Measurements from ENCODE around the gene DNAJC28. TPM values are rescaled to one million over a fixed set of nuclear protein-coding genes. Genes with fewer than 3 reads are reported as not detected.
"Not testable (repeated sequence)": the region's sequence is repeated elsewhere in the genome, so short reads cannot be mapped to it uniquely, and the experiment has no call there.

DNAJC28 gene
- total and polyA plus RNA-seq, 2 experiments from 2014 or later = 2.3 to 6.6 TPM

DNA sequence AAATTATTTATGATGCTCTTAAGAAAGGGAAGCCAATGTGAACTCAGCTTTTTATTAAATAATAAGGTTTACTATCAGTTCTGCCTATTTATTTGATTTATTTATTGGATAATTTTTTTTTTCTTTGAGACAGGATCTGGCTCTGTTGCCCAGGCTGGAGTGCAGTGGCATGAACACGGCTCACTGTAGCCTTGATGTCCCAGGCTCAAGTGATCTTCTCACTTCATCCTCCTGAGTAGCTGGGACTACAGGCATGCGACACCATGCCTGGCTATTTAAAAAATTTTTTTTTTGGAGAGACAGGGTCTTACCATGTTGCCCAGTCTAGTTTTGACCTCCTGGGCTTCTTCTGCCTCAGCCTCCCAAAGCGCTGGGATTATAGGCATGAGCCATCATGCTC is 21.0 kb upstream of the DNAJC28 start:
- DNase-seq (ENCODE audit: low read depth in 1 of 2, low spot score in 1 of 2) = no peak
- H3K4me3 ChIP-seq = no peak overlapping the region
- H3K27me3 ChIP-seq = no peaks in the 10 kb centered on the region
- no peaks in the 10 kb centered on the region for H3K4me1 ChIP-seq (ENCODE audit: low read depth)
- peaks cover 50% of the 10 kb centered on the region for H3K36me3 ChIP-seq
- no peak overlapping the region for H3K27ac ChIP-seq
- H3K9me3 ChIP-seq (ENCODE audit: low read depth) = no peaks in the 10 kb centered on the region
- TF ChIP-seq, protein P1, sequence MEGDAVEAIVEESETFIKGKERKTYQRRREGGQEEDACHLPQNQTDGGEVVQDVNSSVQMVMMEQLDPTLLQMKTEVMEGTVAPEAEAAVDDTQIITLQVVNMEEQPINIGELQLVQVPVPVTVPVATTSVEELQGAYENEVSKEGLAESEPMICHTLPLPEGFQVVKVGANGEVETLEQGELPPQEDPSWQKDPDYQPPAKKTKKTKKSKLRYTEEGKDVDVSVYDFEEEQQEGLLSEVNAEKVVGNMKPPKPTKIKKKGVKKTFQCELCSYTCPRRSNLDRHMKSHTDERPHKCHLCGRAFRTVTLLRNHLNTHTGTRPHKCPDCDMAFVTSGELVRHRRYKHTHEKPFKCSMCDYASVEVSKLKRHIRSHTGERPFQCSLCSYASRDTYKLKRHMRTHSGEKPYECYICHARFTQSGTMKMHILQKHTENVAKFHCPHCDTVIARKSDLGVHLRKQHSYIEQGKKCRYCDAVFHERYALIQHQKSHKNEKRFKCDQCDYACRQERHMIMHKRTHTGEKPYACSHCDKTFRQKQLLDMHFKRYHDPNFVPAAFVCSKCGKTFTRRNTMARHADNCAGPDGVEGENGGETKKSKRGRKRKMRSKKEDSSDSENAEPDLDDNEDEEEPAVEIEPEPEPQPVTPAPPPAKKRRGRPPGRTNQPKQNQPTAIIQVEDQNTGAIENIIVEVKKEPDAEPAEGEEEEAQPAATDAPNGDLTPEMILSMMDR (IDR thresholded peaks at IDR 0.05; ENCODE audit: low read depth, low read length) = no peak

DNA sequence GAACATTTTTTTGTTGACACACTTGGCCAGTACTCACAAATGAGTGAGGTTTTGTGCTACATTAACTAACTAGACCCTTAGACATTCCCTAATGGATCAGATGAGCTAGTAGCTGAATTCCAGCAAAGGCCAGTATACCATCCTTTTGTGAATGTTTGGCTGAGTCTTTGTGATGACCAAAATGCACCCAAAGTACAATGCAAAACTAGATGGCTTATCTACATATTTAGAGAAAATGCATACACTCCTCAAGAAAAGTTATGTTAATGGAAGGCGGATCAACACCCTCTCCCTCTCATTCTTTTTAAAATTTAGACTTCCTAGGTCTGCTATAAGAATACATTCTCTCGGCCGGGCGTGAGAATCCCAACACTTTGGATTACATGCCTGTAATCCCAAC is 20.1 kb upstream of the DNAJC28 start:
- no peak for DNase-seq (ENCODE audit: low read depth in 1 of 2, low spot score in 1 of 2)
- Histone ChIP-seq H3K4me3 (no peak overlapping the region), H3K9me3 (ENCODE audit: low read depth) (no peaks in the 10 kb centered on the region), H3K27ac (no peak overlapping the region), H3K4me1 (ENCODE audit: low read depth) (no peaks in the 10 kb centered on the region), H3K27me3 (no peaks in the 10 kb centered on the region), H3K36me3 (peaks cover 42% of the 10 kb centered on the region)
- TF ChIP-seq, protein P1 (IDR thresholded peaks at IDR 0.05; ENCODE audit: low read depth, low read length) = no peak

DNA sequence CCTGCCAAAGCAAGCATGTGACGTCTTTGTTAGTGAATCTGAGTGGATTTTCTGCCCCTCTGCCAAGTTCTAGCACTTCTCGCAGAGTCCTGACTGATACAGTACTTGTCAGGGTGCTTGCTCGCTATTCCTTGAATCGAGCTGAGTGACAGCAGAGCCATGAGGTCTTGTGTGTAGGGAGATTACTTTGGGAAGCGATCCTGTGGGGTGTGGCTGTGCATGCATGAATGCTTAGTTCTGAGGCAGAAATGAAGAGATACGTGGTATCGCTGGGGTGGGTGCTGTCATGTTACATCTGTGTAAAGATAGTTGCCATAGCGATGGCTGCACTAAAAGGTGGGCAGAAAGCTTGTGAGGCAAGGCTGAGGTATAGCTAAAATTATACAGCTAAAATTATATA is 19.3 kb upstream of the DNAJC28 start:
- Histone ChIP-seq H3K4me1 (ENCODE audit: low read depth) (no peaks in the 10 kb centered on the region), H3K36me3 (peaks cover 37% of the 10 kb centered on the region), H3K4me3 (no peak overlapping the region), H3K9me3 (ENCODE audit: low read depth) (no peaks in the 10 kb centered on the region), H3K27ac (no peak overlapping the region), H3K27me3 (no peaks in the 10 kb centered on the region)
- no peak for DNase-seq (ENCODE audit: low read depth in 1 of 2, low spot score in 1 of 2)
- TF ChIP-seq, protein P1 (IDR thresholded peaks at IDR 0.05; ENCODE audit: low read depth, low read length) = no peak

DNA sequence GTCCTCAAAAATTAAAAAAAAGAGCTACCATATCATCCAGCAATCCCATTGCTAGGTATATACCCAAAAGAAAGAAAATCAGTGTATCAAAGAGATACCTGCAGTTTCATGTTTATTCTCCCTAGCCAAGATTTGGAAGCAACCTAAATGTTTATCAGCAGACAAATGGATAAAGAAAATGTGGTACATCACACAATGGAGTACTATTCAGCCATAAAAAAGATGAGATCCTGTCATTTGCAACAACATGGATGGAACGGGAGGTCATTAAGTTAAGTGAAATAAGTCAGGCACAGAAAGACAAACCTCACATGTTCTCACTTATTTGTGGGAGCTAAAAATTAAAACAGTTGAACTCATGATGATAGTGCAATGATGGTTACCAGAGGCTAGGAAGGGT is 15.5 kb upstream of the DNAJC28 start:
- not testable (repeated sequence) for H3K9me3 ChIP-seq (ENCODE audit: low read depth); H3K4me1 ChIP-seq (ENCODE audit: low read depth)
- H3K36me3 ChIP-seq = peaks cover 24% of the 10 kb centered on the region

DNA sequence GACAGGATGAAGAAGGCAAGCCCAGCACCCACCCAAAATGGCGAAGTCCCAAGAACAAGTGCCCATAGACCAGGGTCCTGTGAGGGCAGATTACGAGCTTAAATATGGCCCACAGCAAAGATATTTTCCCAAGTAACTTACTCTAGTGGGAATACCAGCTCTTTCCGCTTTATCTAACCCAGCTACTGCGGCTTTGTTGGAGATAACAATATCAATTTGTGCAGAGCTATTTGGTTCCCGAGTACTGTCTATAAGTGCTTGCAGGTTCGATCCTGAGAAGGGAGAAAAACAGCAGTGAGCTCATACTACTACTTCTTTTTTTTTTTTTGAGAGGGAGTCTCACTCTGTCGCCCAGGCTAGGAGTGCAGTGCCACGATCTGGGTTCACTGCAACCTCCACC is 14.3 kb upstream of the DNAJC28 start:
- Histone ChIP-seq H3K4me1 (ENCODE audit: low read depth) (no peaks in the 10 kb centered on the region), H3K9me3 (ENCODE audit: low read depth) (no peaks in the 10 kb centered on the region), H3K27ac (no peak overlapping the region), H3K27me3 (no peaks in the 10 kb centered on the region), H3K4me3 (no peak overlapping the region), H3K36me3 (peaks cover 14% of the 10 kb centered on the region)
- DNase-seq (ENCODE audit: low read depth in 1 of 2, low spot score in 1 of 2) = no peak
- TF ChIP-seq, protein P1 (IDR thresholded peaks at IDR 0.05; ENCODE audit: low read depth, low read length) = no peak

More for the DNA sequence above, 15.5 kb upstream of the DNAJC28 start:
- not testable (repeated sequence) for H3K27me3 ChIP-seq; DNase-seq (ENCODE audit: low read depth in 1 of 2, low spot score in 1 of 2); H3K27ac ChIP-seq; H3K4me3 ChIP-seq

DNA sequence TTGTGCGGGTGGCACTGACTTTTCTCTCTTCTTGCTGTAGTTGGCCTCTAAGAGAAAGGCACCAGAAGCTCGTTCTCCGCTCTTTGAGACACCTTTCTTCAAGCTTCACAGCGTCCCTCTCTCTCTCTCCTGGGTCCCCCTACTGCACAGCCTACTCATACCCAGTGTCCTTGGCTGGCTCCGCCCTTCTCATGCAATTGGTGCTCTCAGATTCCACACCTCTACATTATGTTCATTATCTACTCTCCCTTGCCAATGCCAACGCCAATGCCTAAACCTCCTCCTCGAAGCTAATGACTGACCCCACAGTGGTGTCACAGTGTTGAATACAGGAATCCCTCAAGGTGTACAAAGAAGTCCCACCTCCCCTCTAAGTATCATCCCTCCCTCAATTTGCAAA is 4.8 kb upstream of the DNAJC28 start:
- TF ChIP-seq, protein P1 (IDR thresholded peaks at IDR 0.05; ENCODE audit: low read depth, low read length) = no peak
- no peak for DNase-seq (ENCODE audit: low read depth in 1 of 2, low spot score in 1 of 2)
- H3K27me3 ChIP-seq = no peaks in the 10 kb centered on the region
- H3K27ac ChIP-seq = no peak overlapping the region
- H3K9me3 ChIP-seq (ENCODE audit: low read depth) = no peaks in the 10 kb centered on the region
- no peaks in the 10 kb centered on the region for H3K36me3 ChIP-seq
- H3K4me1 ChIP-seq (ENCODE audit: low read depth) = no peaks in the 10 kb centered on the region
- H3K4me3 ChIP-seq = no peak overlapping the region
